HepG2 (cell line): Measurements from ENCODE around the gene PLEKHB2. TPM values are rescaled to one million over a fixed set of nuclear protein-coding genes. Genes with fewer than 3 reads are reported as not detected.
"Not testable (repeated sequence)": the region's sequence is repeated elsewhere in the genome, so short reads cannot be mapped to it uniquely, and the experiment has no call there.

Experiments
- ATAC-seq: fragments of 200-7000 bp; cut with Tn5 transposase; 3 replicates; pipeline ENCODE4 v1.9.1; 2020; ENCODE audit warnings: mild to moderate bottlenecking, moderate library complexity
- BruUV-seq: library from RNA; stranded (reverse); fragments of 400-500 nt; replicated peaks from 2 replicates; lab custom pipeline; 2021; lab: Mats Ljungman, UMichigan
- CTCF ChIA-PET: fragments of 300-600 bp; formaldehyde crosslinking; extraction: SDS; loops from one replicate; lab custom pipeline; 2021; ENCODE audit warnings: low total read pairs, inconsistent platforms, low intra/inter-chr PET ratio; lab: Yijun Ruan, JAX
- POLR2A ChIA-PET: fragments of 350-600 bp; sonication (Branson Sonifier 250); formaldehyde crosslinking; loops from one replicate; lab custom pipeline; 2020; ENCODE audit warnings: antibody characterized with exemption, inconsistent platforms; lab: Yijun Ruan, JAX
- DNase-seq: peaks from one replicate; pipeline ENCODE4 v3.0.0-alpha.2; 2015; ENCODE audit warnings: low spot score
- FAIRE-seq: peaks from 3 replicates; lab custom pipeline; 2011; peaks lifted over from hg19 to GRCh38; lab: Jason Lieb, UNC
- H2AFZ ChIP-seq: one replicate; pipeline ENCODE4 v1.6.1; 2011; ENCODE audit warnings: low read length, inconsistent platforms
- H3K27ac ChIP-seq: fragments of 300-600 bp; 3 replicates; pipeline ENCODE4 v1.8.0; 2011; ENCODE audit warnings: mixed run types, mild to moderate bottlenecking, mixed read lengths, low read length, inconsistent platforms; ENCODE audit not compliant: insufficient read depth; ENCODE audit errors: extremely low read length
- H3K27me3 ChIP-seq, 2 experiments: fragments of 200-600 bp in 1 of 2; 2 replicates in 1 of 2; 3 replicates in 1 of 2; pipeline versions ENCODE4 v1.6.0 to v1.8.0; 2011; ENCODE audit warnings: low read length in 2 of 2, mild to moderate bottlenecking in 2 of 2, moderate library complexity in 2 of 2, inconsistent platforms in 1 of 2; ENCODE audit not compliant: insufficient read depth in 2 of 2, control insufficient read depth in 1 of 2
- H3K36me3 ChIP-seq, 2 experiments: fragments of 200-600 bp in 1 of 2; replicated peaks in 1 of 2; 2 replicates in 1 of 2; 3 replicates in 1 of 2; pipeline versions ENCODE4 v1.5.1 to v1.8.0; 2011; ENCODE audit warnings: low read length in 2 of 2, inconsistent platforms in 1 of 2; ENCODE audit not compliant: insufficient read depth in 2 of 2, control insufficient read depth in 1 of 2
- H3K4me1 ChIP-seq: 2 replicates; pipeline ENCODE4 v1.5.1; 2012; ENCODE audit warnings: low read length, inconsistent platforms; ENCODE audit not compliant: insufficient read depth
- H3K4me2 ChIP-seq: 2 replicates; pipeline ENCODE4 v1.6.0; 2011; ENCODE audit warnings: low read depth, low read length, inconsistent platforms
- H3K4me3 ChIP-seq, 3 experiments: fragments of 200-600 bp in 1 of 3; sonication (generic), shearing (Covaris generic) in 1 of 3; replicated peaks in 1 of 3; 2 replicates each; pipeline ENCODE4 v1.5.1; 2011 to 2016; ENCODE audit warnings: low read length in 3 of 3, inconsistent platforms in 2 of 3, low read depth in 2 of 3, mild to moderate bottlenecking in 2 of 3, control low read depth in 1 of 3, mixed read lengths in 1 of 3; ENCODE audit not compliant: insufficient read depth in 1 of 3
- H3K79me2 ChIP-seq: one replicate; pipeline ENCODE4 v1.6.1; 2011; ENCODE audit warnings: low read length, inconsistent platforms; ENCODE audit not compliant: insufficient read depth
- H3K9ac ChIP-seq: 2 replicates; pipeline ENCODE4 v1.6.0; 2011; ENCODE audit warnings: mild to moderate bottlenecking, low read depth, low read length, inconsistent platforms; ENCODE audit not compliant: insufficient read depth
- H3K9me3 ChIP-seq: 2 replicates; pipeline ENCODE4 v1.5.1; 2012; ENCODE audit warnings: mild to moderate bottlenecking, low read length
- H4K20me1 ChIP-seq: 2 replicates; pipeline ENCODE4 v1.6.0; 2011; ENCODE audit warnings: inconsistent platforms, mild to moderate bottlenecking, low read length, moderate library complexity; ENCODE audit not compliant: insufficient read depth
- ZNF121 ChIP-seq: sonication (generic); formaldehyde crosslinking; IDR thresholded peaks from 2 replicates; pipeline ENCODE4 v1.5.0; 2020; ENCODE audit warnings: mild to moderate bottlenecking, missing genetic modification reagents
- ZNF768 ChIP-seq: sonication (generic); formaldehyde crosslinking; IDR thresholded peaks from 2 replicates; pipeline ENCODE4 v1.4.0; 2020; ENCODE audit warnings: missing genetic modification reagents
- WGBS: methylation state at CpG from one replicate; pipeline ENCODE4 v1.1.6; 2017; ENCODE audit warnings: low lambda C conversion rate; 5-methylcytosine and 5-hydroxymethylcytosine counted together
- in situ Hi-C: cut with HindIII; loops from 2 replicates; pipeline ENCODE4 v1.10.0; 2017; ENCODE audit warnings: low pct_unique_long_range_greater_than_20kb; ENCODE audit not compliant: extremely low pct_ligation_motif_present
- intact Hi-C: fragments of 100-400 bp; cut with micrococcal nuclease; formaldehyde crosslinking; loops from one replicate; pipeline ENCODE4 v1.10.0; 2022; ENCODE audit not compliant: unreplicated experiment
- polyA plus RNA-seq, 8 experiments: library from polyadenylated mRNA; depleted of rRNA in 3 of 8; stranded (reverse) in 7 of 8; unstranded in 1 of 8; fragments of >200 nt; fragmentation: Illumina TruSeq in 4 of 8; extraction: Trizol in 4 of 8; gene quantifications; 2 replicates each; pipeline versions ENCODE4 v1.2.1 to v1.2.3, GENCODE V29; 2011 to 2016; ENCODE audit warnings: low read depth in 4 of 8, missing spikeins in 1 of 8, mixed read lengths in 1 of 8; ENCODE audit not compliant: insufficient read depth in 1 of 8
- total RNA-seq, 5 experiments: library from RNA; depleted of rRNA; stranded (reverse); fragments of >200 nt; fragmentation: Illumina TruSeq; extraction: Trizol; gene quantifications; 2 replicates each; pipeline ENCODE4 v1.2.3, GENCODE V29; 2016; ENCODE audit warnings: low read depth in 1 of 5

Gene PLEKHB2
- total and polyA plus RNA-seq, 2 of the 13 experiments (the other 11 are each of a cell fraction or from before 2014, with no cell fraction given): 73.0 to 78.9 TPM

GRCh38 chr2:131068172-131068571, 37.0 kb upstream of the PLEKHB2 start:
- DNase-seq, intact Hi-C loops, H2AFZ ChIP-seq, H3K27ac ChIP-seq, FAIRE-seq, in situ Hi-C loops, H3K9me3 ChIP-seq, CTCF ChIA-PET, H3K4me3 ChIP-seq, H3K9ac ChIP-seq, POLR2A ChIA-PET, ATAC-seq, BruUV-seq, H3K27me3 ChIP-seq, H3K4me2 ChIP-seq: not testable (repeated sequence)
- Histone ChIP-seq H4K20me1 (peaks cover 34% of the 10 kb centered on the region), H3K79me2 (peaks cover 76% of the 10 kb centered on the region), H3K36me3 (peaks cover 32 to 69% of the 10 kb centered on the region in 2 experiments), H3K4me1 (peaks cover 18% of the 10 kb centered on the region)
- TF ChIP-seq ZNF121 (CRISPR knock-in tag) (peak; percentile 93), ZNF768 (CRISPR knock-in tag) (peak; percentile 53; the same call in 1 of the 2 replicates)
- 95% methylated on average over 6 of the region's 6 CpGs for WGBS

GRCh38 chr2:131075578-131075977, 29.6 kb upstream of the PLEKHB2 start:
- DNase-seq, BruUV-seq, H3K9ac ChIP-seq, ATAC-seq, H3K4me2 ChIP-seq, H3K27me3 ChIP-seq, POLR2A ChIA-PET, H3K27ac ChIP-seq, FAIRE-seq, intact Hi-C loops, H3K9me3 ChIP-seq, in situ Hi-C loops, H3K4me3 ChIP-seq, H2AFZ ChIP-seq, CTCF ChIA-PET: not testable (repeated sequence)
- Histone ChIP-seq H4K20me1 (peaks cover 30% of the 10 kb centered on the region), H3K79me2 (peaks cover 66% of the 10 kb centered on the region), H3K36me3 (peaks cover 40 to 81% of the 10 kb centered on the region in 2 experiments), H3K4me1 (peaks cover 30% of the 10 kb centered on the region)
- WGBS: 96% methylated on average over 15 of the region's 15 CpGs
